Activated CD4-positive, CD25-positive, alpha-beta regulatory T cell treated with anti-CD3 and anti-CD28 coated beads, Interleukin-2, amount 50 U/mL, for 16 hours (primary cell): Measurements from ENCODE around the gene TSEN2.
"Not testable (repeated sequence)": the region's sequence is repeated elsewhere in the genome, so short reads cannot be mapped to it uniquely, and the experiment has no call there.

Experiments
- DNase-seq: peaks from one replicate; pipeline ENCODE4 v3.0.0-alpha.2; 2020; ENCODE audit warnings: low read depth, low spot score

Gene TSEN2

DNA sequence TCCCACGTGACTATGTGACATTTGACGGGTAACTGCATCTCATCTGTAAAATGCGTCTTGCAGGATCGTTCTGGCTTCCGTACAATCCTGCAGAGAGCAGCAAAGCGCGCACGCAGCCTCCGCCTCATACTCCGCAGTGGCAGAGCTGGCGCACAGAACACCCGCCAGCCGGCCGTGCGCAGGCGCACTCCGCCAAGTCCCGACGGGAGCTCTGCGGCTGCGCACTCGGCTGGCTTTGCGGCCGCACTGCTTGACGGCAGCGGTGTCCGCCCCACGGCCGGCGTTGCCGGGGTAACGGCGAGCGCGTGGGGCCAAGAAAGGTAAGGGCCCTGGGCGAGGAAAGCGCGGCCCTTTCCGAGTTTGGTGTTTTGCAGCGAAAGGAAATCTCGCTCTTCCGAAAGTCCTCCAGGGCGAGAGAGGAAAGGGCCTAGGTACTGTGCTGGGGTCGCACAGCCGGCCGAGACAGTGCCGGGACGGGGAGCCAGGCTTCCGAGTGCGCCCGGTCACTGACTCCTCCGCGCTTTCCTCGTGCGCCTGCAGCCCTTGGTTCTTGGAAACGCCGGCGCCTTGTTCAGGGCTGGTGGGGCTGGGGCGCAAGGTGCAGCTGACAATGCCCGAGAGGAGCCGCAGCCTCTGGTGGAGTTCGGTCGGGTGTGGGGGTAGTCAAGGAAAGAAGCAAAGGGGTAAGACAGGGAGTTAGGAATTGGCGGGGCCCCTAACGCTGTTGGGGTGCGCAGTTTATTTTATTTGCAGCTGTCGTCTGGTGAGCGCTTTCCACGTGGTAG is at the start of gene TSEN2:
Gene TSEN2, plus strand, starts transcription at position 283 of the 785 bp plus-strand sequence. CDS start 5,321 bp downstream, outside the sequence.
- peak; percentile 89 for DNase-seq

DNA sequence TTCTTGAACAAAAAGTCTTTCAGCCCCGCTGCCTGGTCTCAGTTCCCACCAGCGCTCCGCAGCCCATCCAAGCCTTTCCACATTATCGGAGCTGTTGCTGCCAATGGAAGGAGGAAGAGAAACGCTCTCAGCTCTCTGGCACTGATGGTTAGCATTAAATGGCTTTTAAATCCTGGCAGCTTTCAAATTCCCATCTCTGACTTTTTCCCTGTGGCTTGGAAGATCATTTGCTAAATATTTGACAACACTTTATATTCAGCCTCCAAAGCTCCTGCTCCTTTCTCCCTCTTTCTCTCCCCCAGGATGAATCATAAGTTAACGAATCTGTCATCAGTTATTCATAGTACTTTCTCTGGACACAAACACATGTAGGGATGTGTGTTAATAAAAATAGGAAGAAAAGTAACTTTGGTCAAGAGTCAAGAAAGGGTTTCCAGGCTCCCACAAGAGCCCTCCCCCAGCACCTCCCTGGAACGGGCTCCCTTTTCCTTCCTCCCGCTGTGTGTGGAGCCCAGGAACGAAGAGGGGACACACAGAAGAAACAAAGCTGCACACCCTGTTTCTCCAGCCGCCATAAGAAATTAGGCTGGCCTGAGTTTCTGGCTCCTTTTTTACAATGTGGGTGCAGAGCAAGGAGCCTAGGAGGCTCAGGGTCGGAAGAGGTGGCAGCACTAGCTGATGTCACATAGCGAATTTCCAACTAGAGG is 47.6 kb upstream of the TSEN2 start:
- no peak for DNase-seq

DNA sequence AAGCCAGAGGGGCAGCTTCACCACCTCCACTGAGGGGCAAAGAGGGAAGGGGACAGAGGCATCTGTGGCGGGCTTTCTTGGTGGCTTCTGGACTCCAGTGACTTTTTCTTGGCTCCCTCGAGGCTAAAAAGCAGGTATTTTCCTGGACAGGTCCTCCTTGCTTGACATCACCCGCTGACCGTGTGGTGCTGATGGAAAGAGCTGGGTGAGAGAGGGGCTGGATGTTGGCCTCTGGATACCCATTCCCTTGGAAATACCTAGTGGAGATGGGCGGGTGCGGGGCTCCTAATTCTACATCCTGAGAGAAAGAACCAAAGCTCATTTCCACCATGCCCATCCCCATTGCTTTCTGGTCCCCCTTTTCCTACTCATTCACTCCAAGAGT is 47.1 kb upstream of the TSEN2 start:
- DNase-seq: no peak

DNA sequence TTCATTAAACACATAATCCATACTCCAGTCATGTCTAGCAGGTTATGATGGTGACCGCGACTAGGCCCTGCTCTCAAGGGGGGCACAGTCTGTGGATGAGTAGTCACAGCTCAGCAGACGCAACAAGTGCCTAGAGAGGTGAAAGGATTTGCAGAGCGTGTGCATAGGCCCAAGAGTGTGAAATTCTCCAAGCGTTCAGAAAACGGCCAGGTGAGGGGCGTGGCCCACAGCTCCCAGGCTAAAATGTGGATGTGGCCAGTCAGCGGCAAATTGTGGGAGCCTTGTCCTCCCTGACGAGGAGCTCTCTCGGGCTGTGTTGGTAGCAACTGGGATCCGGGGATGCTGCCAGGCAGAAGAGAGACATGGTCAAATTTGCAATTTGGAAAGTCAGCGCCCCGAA is 46.4 kb upstream of the TSEN2 start:
- DNase-seq: no peak

DNA sequence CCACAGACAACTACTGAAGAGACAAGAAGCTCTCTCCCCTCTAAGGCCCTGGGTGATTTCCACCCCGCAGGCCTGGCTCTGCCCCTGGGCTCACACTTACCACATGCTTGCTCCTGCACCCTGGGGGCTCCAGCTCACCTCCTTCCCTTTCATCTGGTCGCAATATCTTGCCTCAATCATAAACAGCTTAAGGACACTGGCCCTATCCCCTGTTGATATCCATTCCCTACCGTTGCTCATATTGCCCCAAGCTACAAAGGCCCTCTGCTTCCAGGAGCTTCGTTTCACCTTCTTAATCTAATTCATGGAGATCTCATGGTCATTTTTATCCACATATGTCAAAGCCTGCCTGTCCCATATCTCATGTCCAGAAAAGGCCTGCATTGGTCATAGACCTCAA is 46.0 kb upstream of the TSEN2 start:
- DNase-seq: no peak

DNA sequence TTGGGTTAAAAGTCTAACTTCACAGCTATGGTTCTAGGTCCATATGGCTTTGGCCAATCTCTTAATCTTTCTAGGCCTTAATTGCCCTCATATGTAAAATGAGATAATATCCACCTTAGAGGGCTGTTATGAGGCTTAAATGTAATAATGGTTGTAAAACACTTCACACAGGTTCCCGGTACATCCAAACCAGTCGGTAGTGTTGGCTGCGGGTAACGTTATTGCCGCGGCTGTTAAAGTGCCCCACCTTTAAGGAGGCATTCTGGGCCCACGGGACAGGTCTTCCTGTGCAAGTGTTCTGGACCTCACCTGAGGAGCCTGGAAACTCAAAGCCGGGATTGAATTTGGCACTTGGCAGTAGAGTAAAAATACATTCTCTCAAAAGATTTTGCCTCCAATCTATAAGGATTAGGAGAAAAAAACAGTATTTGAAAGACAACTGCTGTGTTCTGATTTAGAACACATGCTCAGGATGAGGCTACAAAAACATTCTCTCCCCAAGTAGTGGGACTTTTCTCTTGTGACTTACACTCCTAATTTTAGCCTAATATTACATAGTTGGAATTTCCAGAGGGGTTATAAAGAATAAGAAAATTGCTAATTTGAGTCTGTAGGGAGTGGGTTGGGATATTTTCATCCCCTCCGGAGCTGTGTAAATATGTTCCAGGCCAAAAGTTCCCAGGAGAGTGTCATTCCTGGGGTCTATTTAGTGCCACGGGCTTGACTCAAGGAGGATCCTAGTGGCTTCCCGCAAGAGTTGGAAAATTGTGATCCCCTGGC is 44.9 kb upstream of the TSEN2 start:
- DNase-seq: no peak

DNA sequence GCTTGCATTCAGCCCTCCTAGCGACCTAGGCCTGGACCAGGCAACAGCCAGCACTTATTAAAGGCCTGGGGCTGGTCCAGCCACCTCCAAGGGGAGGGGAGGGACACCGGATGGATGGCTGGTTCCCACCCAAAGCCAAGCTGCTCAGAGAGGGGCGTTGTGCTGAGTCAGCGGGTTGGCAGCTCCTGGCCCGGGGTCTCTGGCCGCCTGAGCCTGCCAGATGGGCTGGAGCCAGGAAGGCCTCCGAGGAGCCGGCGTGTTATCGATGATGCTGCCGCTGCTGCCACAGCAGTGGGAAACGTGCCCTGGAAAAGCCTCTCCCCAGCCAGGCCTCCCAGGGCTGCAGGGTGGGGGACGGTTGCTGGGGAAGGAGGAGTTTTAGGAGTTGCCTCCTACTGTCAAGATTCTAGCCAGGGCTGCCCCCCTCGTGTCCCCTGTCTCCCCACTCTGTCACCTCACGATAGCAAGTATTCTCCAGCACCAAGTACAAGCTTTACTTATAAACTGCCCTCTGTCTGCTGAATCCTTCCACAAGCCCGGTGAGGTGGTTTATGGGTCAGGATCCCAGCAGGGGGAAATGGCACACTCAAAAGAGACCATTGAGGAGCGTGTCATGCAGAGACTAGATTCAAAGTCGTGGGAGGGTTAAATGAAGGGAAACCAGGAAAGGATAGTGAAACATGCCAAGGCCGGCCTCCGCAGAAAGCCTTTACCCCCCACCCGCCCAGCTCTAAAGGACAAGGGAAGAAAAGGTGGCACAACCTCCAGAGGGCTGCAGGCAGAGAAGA is 43.2 kb upstream of the TSEN2 start:
- DNase-seq: no peak

DNA sequence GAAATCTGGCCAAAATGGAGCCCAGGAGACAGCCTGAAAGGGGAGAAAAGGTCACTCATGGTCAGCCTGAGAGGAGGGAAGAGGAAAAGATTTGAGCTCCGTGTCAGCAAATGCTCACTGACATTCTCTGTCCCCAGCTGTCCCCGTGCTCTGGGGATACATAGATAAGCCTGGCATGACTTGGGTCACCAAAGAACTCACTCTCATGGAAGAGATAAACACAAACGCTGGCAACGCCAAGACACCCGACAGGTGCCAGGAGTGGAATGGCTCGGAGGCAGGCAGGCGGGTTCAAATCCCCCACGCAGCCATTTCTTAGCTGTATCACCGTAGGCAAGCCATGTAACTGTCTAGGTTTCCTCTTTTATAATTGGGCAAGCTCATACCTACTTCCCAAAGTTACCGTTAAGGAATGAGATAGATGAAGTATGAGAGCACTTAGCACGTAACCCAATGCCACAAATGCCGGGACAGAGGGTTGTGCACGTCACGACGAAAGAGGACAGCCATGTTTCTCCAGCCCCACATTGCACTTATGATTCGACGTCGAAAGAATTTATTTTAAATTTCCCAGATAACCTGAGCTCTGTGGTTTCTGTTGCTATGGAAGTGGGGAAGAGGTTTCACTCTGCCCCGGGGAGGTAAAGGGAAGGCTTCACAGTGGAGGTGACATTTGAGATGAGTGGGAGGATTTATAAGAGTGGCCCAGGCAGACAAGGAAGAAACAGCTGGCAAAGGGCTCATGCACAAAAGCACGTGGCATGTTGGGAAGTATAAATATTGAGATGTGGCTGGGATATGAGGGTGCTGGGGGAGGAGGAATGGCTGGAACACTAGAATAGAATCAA is 41.4 kb upstream of the TSEN2 start:
- DNase-seq: no peak

DNA sequence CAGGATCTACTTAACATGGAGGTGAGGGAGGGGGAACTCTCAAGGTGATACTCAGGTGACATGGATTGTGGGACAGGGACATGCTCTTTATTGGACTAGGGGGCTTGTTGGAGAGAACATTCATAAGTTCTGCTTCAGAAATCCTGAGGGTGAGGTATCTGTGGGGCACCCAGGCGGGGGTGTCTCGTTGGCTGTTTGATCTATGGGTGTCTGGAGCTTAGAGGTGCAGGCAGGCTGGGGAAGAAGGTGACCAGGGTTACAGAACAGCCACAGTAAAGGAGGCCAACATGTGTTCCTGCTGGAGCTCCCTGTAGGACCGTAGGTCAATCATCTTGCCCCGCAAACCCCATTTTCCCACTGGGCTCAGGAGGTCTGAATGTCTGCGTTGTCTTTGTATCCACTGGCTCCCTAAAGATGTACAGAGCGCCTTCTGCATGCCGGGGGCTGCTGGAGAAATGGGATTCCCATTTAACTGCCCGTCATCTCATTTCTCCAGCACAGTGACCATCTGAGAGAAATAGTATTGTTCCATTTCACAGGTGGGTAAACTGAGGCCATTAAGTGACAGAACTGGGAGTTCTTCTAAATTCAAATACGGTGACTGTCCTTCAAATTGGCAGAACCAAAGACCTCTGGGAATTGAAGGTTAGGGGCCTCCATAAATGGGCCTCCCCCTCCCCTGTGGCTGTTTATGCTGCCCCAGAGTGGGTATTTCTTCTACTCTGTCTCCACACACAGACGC is 40.3 kb upstream of the TSEN2 start:
- no peak for DNase-seq

DNA sequence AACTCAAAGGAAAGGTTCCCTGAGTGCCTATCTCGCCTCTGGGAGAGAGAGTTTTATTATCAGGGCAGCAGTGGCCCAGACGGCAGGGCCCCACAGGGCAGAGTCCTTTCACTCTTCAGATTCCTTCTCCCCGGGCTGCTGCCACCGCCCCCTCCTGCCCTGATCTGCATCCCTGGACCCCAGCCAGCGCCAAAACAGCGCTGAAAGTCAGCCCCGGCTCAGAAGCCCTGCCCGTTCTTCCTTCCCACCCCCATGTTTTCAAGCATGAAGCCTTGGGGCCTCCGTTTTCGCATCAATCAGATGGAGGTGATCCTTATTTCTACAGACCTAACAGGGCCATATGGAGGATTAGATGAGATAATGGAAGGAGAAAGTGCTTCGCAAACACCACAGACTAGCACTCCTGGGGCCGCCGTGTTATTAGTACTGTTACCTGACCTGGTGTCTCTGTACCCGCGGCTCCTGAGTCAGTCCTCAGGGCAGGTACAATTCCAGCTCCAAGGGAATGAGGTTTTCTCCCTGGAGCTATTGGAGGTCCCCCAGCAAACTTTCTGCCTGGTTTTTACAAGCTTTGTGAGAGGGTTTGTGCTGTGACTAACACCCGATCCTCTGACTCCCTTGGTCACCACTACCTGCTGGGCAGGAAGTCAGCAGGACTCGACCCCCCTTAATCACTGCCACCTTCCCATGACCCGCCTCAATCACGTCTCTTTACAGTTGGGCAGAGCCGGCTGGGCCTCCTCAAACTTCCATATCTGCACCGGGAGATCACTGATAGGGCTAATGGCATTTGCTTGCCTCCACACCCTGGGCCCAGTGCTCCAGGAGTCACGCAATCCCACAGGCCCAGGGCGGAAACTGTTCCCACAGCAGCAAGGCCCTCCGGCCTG is 39.5 kb upstream of the TSEN2 start:
- DNase-seq: no peak

DNA sequence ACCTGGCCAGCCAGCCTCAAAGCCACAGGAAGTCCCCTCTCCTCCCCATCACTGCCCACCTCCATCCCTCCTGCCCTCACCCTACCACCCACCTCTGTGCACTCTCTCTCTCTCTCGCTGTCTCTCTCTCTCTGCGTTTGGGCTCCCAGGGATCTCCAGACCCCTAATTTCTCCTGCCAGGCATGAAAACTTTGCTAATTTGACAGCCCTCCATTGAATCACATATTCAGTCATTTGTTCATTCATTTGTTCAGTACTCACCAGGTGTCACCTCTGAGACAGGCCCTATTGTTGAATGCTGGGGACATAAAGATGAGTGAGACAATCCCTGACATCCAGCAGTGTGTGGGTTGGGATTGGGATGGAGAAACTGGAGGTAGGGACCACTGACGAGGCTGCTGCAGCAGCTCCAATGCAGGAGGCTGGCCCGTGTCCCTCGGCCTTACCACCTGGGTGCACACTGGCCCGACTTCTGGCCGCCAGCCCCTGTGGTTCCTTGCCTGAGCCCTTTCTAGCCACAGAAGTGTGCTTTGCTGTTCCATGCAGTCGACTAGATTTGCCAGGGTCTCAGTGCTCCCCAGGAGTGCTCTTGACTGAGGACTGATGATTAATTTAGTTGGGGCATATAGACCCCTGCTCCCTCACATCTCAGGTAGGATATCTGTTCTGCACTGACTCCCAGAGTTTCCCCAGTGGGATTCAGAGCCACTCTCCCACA is 38.6 kb upstream of the TSEN2 start:
- DNase-seq: no peak

DNA sequence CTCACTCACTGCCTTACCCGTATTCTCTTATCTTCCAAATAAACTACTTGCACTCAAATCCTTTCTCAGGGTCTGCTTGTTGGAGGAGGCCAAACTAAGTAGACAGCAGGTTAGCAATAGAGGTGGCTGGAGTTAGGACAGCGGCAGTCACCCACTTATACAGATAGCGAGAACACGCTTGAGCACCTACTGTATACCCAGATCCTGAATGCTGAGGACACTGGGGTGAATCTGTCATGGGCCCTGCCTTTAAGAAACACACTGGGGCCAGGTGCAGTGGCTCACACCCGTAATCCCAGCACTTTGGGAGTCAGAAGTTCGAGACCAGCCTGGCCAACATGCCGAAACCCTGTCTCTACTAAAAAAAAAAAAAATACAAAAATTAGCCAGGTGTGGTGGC is 38.0 kb upstream of the TSEN2 start:
- no peak for DNase-seq

DNA sequence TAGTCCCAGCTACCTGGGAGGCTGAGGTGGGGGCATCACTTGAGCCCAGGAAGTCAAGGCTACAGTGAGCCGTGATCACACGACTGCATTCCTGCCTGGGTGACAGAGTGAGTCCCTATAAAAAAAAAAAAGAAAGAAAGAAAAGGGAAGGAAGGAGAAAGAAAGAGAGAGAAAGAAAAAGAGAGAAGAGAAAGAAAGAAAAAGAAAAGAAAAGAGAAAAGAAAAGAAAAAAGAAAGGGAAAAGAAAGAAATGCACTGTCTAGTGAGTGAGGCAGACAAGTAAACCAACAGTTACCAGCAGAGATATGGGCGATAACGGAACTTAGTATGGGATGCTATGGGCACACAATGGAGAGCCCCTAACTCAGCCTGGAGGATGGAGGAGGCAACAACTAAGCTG is 37.2 kb upstream of the TSEN2 start:
- no peak for DNase-seq

DNA sequence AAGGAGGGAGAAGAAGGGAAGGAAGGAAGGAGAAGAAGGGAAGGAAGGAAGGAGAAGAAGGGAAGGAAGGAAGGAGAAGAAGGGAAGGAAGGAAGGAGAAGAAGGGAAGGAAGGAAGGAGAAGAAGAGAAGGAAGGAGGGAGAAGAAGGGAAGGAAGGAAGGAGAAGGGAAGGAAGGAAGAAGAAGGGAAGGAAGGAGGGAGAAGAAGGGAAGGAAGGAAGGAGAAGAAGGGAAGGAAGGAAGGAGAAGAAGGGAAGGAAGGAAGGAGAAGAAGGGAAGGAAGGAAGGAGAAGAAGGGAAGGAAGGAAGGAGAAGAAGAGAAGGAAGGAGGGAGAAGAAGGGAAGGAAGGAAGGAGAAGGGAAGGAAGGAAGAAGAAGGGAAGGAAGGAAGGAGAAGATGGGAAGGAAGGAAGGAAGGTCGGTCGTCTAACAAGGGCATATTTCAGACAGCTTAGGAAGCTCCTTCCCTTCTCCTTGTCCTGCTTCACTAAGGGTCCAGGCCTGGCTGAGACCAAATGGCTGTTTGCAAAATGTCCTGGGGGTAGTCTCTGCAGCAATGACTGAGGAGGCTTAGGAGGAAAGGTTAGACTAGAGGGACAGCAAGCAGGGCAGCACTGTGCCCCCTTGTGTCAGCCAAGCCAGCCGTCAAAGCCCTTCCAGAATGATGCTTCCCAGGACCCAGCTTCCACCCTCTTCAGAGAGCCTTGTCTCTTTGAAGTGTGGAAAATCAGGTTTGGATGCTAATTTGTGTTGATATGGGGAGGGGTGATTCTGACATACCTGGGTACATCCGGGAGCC is 35.7 kb upstream of the TSEN2 start:
- DNase-seq: not testable (repeated sequence)

DNA sequence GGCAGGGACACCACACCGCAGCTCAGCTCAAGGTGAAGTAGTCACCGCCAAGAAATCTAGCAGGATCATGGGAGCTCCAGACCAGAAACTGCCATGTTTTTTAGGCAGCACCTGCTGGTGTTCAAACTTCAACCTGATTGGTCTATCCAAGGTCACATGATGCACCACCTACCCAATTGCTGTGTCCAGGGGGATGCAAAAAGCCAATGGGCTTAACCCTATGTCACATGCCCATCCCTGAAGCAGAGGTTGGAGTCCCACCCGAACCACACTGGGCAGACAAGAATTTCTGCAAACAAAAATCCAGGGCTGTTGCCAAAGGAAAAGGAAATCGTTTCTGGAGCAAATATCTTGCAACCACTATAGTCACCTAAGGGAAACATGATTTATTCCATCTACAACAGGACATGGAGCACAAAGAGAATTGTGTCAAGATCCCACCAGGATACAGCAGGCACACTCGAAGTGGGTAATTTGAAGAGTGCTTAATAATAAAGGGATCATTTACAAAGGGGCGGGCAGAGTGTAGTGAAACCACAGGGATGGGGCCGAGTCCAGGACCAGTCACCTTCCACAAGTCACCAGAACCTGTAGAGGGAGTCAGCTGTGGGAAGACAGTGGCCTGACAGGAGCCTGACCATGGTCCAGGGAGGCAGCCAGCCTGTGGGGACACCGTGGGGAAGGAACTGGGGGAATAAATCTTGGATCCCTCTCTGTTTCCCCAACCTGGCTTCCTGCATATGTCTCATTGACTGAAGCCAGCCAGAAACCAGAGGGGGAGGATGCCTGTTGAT is 34.2 kb upstream of the TSEN2 start:
- DNase-seq: no peak

DNA sequence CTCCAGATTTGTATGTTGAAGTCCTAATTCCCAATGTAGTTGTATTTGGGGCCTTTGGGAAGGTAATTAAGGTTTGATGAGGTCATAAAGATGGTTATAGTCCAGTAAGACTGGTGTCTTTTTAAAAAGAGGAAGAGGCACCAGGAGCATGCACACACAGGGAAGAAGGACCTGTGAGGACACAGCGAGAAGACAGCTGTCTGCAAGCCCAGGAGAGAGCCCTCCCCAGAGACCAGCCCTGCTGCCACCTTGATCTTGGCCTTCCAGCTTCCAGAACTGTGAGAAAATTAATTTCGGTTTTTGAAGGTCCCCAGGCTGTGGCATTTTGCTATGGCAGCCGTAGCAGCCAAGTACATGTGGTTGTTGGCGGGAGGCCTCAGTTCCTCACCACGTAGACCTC is 32.8 kb upstream of the TSEN2 start:
- DNase-seq: no peak

DNA sequence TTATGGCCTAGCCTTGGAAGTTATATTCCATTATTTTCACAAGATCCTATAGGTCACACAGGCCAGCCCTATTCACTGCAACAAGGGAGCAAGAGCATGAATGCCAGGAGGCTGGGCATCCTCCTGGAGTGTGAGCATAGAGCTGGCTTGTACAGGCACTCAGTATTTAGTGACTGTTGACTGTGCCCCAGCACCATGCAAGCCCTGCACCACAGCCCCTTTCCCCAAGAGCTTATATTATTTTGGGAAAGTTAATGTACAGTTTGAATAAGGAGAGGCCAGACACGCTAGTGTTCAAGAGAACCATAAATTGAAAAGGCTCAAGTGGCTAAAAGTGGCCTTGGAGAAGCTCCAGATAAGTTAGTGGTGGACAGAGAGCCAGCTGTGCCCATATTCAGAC is 32.3 kb upstream of the TSEN2 start:
- no peak for DNase-seq
